Measurements from ENCODE around the gene INSYN2B.

The INSYN2B gene

GRCh38 chr5:169992789-169993484, 12.6 kb upstream of the INSYN2B start:
- no peak overlapping the region for H3K27ac ChIP-seq
- no peak for TF ChIP-seq CTCF (IDR thresholded peaks at IDR 0.05)
- DNase-seq (ENCODE audit: low spot score), result no peak
- H3K4me3 ChIP-seq, result no peak overlapping the region

- no peak for TF ChIP-seq CTCF (IDR thresholded peaks at IDR 0.05)
- Histone ChIP-seq H3K27ac (no peak overlapping the region), H3K4me3 (no peak overlapping the region)
- DNase-seq (ENCODE audit: low spot score), result no peak
These were observed 11.0 kb upstream of the INSYN2B start for GRCh38 chr5:169991115-169991869.

- Histone ChIP-seq H3K27ac (no peak overlapping the region), H3K4me3 (no peak overlapping the region)
- DNase-seq (ENCODE audit: low spot score), result no peak
- no peak for TF ChIP-seq CTCF (IDR thresholded peaks at IDR 0.05)
These were observed 9.1 kb upstream of the INSYN2B start for GRCh38 chr5:169989365-169989764.

- H3K27ac ChIP-seq, result no peak overlapping the region
- DNase-seq (ENCODE audit: low spot score), result no peak
- no peak overlapping the region for H3K4me3 ChIP-seq
- TF ChIP-seq CTCF (IDR thresholded peaks at IDR 0.05), result no peak
These were observed 8.7 kb upstream of the INSYN2B start for GRCh38 chr5:169988947-169989346.

- no peak overlapping the region for H3K27ac ChIP-seq
- TF ChIP-seq CTCF (IDR thresholded peaks at IDR 0.05), result no peak
- no peak overlapping the region for H3K4me3 ChIP-seq
- no peak for DNase-seq (ENCODE audit: low spot score)
These were observed 7.9 kb upstream of the INSYN2B start for GRCh38 chr5:169988206-169988605.

- H3K27ac ChIP-seq, result no peak overlapping the region
- no peak for DNase-seq (ENCODE audit: low spot score)
- H3K4me3 ChIP-seq, result no peak overlapping the region
- no peak for TF ChIP-seq CTCF (IDR thresholded peaks at IDR 0.05)
These were observed 424 bp downstream of the INSYN2B start for GRCh38 chr5:169979871-169980270.

GRCh38 chr5:169978714-169979113, 1.6 kb downstream of the INSYN2B start:
- no peak for DNase-seq (ENCODE audit: low spot score)
- Histone ChIP-seq H3K4me3 (no peak overlapping the region), H3K27ac (no peak overlapping the region)
- no peak for TF ChIP-seq CTCF (IDR thresholded peaks at IDR 0.05)

All from coronary artery (tissue), 2 donors.